Testis (tissue), 3 donors: ENCODE results near the gene C15orf61. TPM values are rescaled to one million over a fixed set of nuclear protein-coding genes. Genes with fewer than 3 reads are reported as not detected.

Experiments used
- DNase-seq: peaks from one replicate; pipeline ENCODE4 v3.0.0-alpha.2; 2019
- H3K27ac ChIP-seq, 2 donors: fragments of 200-600 bp; sonication (generic); one replicate each; pipeline ENCODE4 v1.5.1; 2019
- H3K27me3 ChIP-seq: fragments of 200-600 bp; sonication (generic); one replicate; pipeline ENCODE4 v1.5.1; 2019
- H3K36me3 ChIP-seq: fragments of 200-600 bp; sonication (generic); one replicate; pipeline ENCODE4 v1.5.1; 2017; ENCODE audit warnings: low read depth; ENCODE audit errors: missing control alignments
- H3K4me1 ChIP-seq: fragments of 200-600 bp; sonication (generic); one replicate; pipeline ENCODE4 v1.5.1; 2019
- H3K4me3 ChIP-seq, 2 donors: fragments of 200-600 bp; sonication (generic); one replicate each; pipeline ENCODE4 v1.5.1; 2017 to 2019
- H3K9me3 ChIP-seq: fragments of 200-600 bp; sonication (generic); one replicate; pipeline ENCODE4 v1.5.1; 2017
- CTCF ChIP-seq, 3 experiments: fragments of 450-650 bp in 2 of 3; fragments of 200-600 bp in 1 of 3; sonication (generic) in 1 of 3; IDR thresholded peaks; one replicate each; pipeline ENCODE4 v1.5.1; 2016 to 2019; ENCODE audit warnings: antibody characterized with exemption in 3 of 3, mild to moderate bottlenecking in 2 of 3, moderate library complexity in 1 of 3
- POLR2A ChIP-seq: fragments of 450-650 bp; IDR thresholded peaks from one replicate; pipeline ENCODE4 v1.6.1; 2017; ENCODE audit warnings: antibody characterized with exemption, mild to moderate bottlenecking, moderate library complexity
- WGBS, 2 donors: methylation state at CpG; one replicate each; pipeline ENCODE4 v1.1.5; 2018; 5-methylcytosine and 5-hydroxymethylcytosine counted together
- intact Hi-C: fragments of 100-400 bp; cut with DNase I; formaldehyde crosslinking; loops from one replicate; pipeline ENCODE4 v1.15.1; 2023; ENCODE audit warnings: low total_unique reads
- polyA plus RNA-seq: library from polyadenylated mRNA; stranded (reverse); fragments of 350-450 nt; fragmentation: Illumina TruSeq; extraction: RNeasy Lipid Tissue Mini Kit (QIAGEN cat#74804); gene quantifications from one replicate; pipeline ENCODE4 v1.2.3, GENCODE V29; 2014; ENCODE audit warnings: low read depth, low replicate concordance; ENCODE audit not compliant: insufficient read depth
- total RNA-seq, 2 donors: library from RNA; depleted of rRNA; stranded (reverse); fragments of >200 nt; gene quantifications; one replicate each; pipeline ENCODE4 v1.2.3, GENCODE V29; 2016

The C15orf61 gene
- total and polyA plus RNA-seq, 3 donors from 2014 or later, result 24.9 to 42.8 (median 28.6) TPM

GRCh38 chr15:67504056-67504455 lies 16.9 kb upstream of the C15orf61 start:
- Histone ChIP-seq H3K4me1 (no peaks in the 10 kb centered on the region), H3K9me3 (no peaks in the 10 kb centered on the region), H3K4me3 (no peak overlapping the region), H3K36me3 (no peaks in the 10 kb centered on the region), H3K27me3 (no peaks in the 10 kb centered on the region), H3K27ac (no peak overlapping the region)
- intact Hi-C loops, result no loop called here
- WGBS, 2 donors, result 88 to 92% methylated on average over 6 of the region's 6 CpGs
- DNase-seq, result no peak
- no peak for TF ChIP-seq POLR2A
- no peak for TF ChIP-seq CTCF (IDR thresholded peaks at IDR 0.05)

GRCh38 chr15:67504796-67505195 lies 16.1 kb upstream of the C15orf61 start:
- Histone ChIP-seq H3K9me3 (no peaks in the 10 kb centered on the region), H3K27ac (no peak overlapping the region), H3K4me3 (no peak overlapping the region), H3K27me3 (no peaks in the 10 kb centered on the region), H3K4me1 (no peaks in the 10 kb centered on the region), H3K36me3 (no peaks in the 10 kb centered on the region)
- WGBS, 2 donors, result 85 to 92% methylated on average over 5 of the region's 5 CpGs
- intact Hi-C loops, result no loop called here
- TF ChIP-seq CTCF (IDR thresholded peaks at IDR 0.05) (no peak), POLR2A (no peak)
- DNase-seq, result no peak

- H3K27me3 ChIP-seq, result no peaks in the 10 kb centered on the region
- H3K27ac ChIP-seq, result no peak overlapping the region
- intact Hi-C loops, result no loop called here
These were observed 15.0 kb upstream of the C15orf61 start for GRCh38 chr15:67505675-67506572.

GRCh38 chr15:67506775-67507747 lies 13.9 kb upstream of the C15orf61 start:
- no peaks in the 10 kb centered on the region for H3K27me3 ChIP-seq
- no peak for DNase-seq
- H3K4me1 ChIP-seq, result no peaks in the 10 kb centered on the region
- intact Hi-C loops, result no loop called here
- TF ChIP-seq POLR2A, result no peak
- TF ChIP-seq CTCF (IDR thresholded peaks at IDR 0.05), result no peak
- H3K9me3 ChIP-seq, result no peaks in the 10 kb centered on the region
- no peak overlapping the region for H3K4me3 ChIP-seq
- H3K27ac ChIP-seq, result no peak overlapping the region
- WGBS, 2 donors, result 84 to 89% methylated on average over 11 of the region's 11 CpGs
- no peaks in the 10 kb centered on the region for H3K36me3 ChIP-seq

More at GRCh38 chr15:67505675-67506572, 15.0 kb upstream of the C15orf61 start:
- 66 to 81% methylated on average over 5 of the region's 5 CpGs for WGBS, 2 donors
- no peak for DNase-seq
- no peaks in the 10 kb centered on the region for H3K9me3 ChIP-seq
- no peaks in the 10 kb centered on the region for H3K36me3 ChIP-seq
- no peaks in the 10 kb centered on the region for H3K4me1 ChIP-seq
- H3K4me3 ChIP-seq, result no peak overlapping the region
- no peak for TF ChIP-seq CTCF (IDR thresholded peaks at IDR 0.05)
- no peak for TF ChIP-seq POLR2A
